ENCODE results near the gene ATP10A.
"Not testable (repeated sequence)": the region's sequence is repeated elsewhere in the genome, so short reads cannot be mapped to it uniquely, and the experiment has no call there.

The ATP10A gene

GRCh38 chr15:25883463-25884259 lies 20.5 kb upstream of the ATP10A start:
- intact Hi-C loops (cut with DNase I; ENCODE audit: low total_unique reads): no loop called here
- H3K4me3 ChIP-seq: no peak overlapping the region
- peaks cover 0 to 24% (median 9%) of the 10 kb centered on the region in 4 donors for H3K4me1 ChIP-seq
- DNase-seq: no peak
- no peaks in the 10 kb centered on the region for H3K27me3 ChIP-seq
- no peaks in the 10 kb centered on the region for H3K9me3 ChIP-seq
- H3K27ac ChIP-seq: no peak overlapping the region
- no peaks in the 10 kb centered on the region for H3K36me3 ChIP-seq
- TF ChIP-seq CTCF (IDR thresholded peaks at IDR 0.05): no peak

GRCh38 chr15:25882466-25882865 lies 19.3 kb upstream of the ATP10A start:
- Histone ChIP-seq H3K36me3 (no peaks in the 10 kb centered on the region), H3K27ac (no peak overlapping the region), H3K4me1 (peaks cover 0 to 22% (median 9%) of the 10 kb centered on the region in 4 donors), H3K9me3 (no peaks in the 10 kb centered on the region), H3K27me3 (no peaks in the 10 kb centered on the region), H3K4me3 (no peak overlapping the region)
- no peak for TF ChIP-seq CTCF (IDR thresholded peaks at IDR 0.05)
- DNase-seq: no peak
- intact Hi-C loops (cut with DNase I; ENCODE audit: low total_unique reads): no loop called here

GRCh38 chr15:25880877-25881276 lies 17.8 kb upstream of the ATP10A start:
- H3K36me3 ChIP-seq; H3K4me1 ChIP-seq; intact Hi-C loops (cut with DNase I; ENCODE audit: low total_unique reads); H3K4me3 ChIP-seq; H3K9me3 ChIP-seq; H3K27ac ChIP-seq; DNase-seq; H3K27me3 ChIP-seq: not testable (repeated sequence)

GRCh38 chr15:25880411-25880810 lies 17.3 kb upstream of the ATP10A start:
- no peak for TF ChIP-seq CTCF (IDR thresholded peaks at IDR 0.05)
- intact Hi-C loops (cut with DNase I; ENCODE audit: low total_unique reads): no loop called here
- Histone ChIP-seq H3K4me1 (peaks cover 0 to 5% (median 0%) of the 10 kb centered on the region in 4 donors), H3K27ac (no peak overlapping the region), H3K27me3 (no peaks in the 10 kb centered on the region), H3K36me3 (no peaks in the 10 kb centered on the region), H3K4me3 (no peak overlapping the region), H3K9me3 (no peaks in the 10 kb centered on the region)
- DNase-seq: no peak

GRCh38 chr15:25879438-25879837 lies 16.3 kb upstream of the ATP10A start:
- intact Hi-C loops (cut with DNase I; ENCODE audit: low total_unique reads): no loop called here
- Histone ChIP-seq H3K9me3 (no peaks in the 10 kb centered on the region), H3K36me3 (no peaks in the 10 kb centered on the region), H3K4me3 (no peak overlapping the region), H3K27me3 (no peaks in the 10 kb centered on the region), H3K4me1 (peaks cover 0 to 5% (median 0%) of the 10 kb centered on the region in 4 donors), H3K27ac (no peak overlapping the region)
- no peak for DNase-seq
- no peak for TF ChIP-seq CTCF (IDR thresholded peaks at IDR 0.05)

GRCh38 chr15:25877681-25878080 lies 14.6 kb upstream of the ATP10A start:
- Histone ChIP-seq H3K4me1 (peaks cover 0 to 4% (median 0%) of the 10 kb centered on the region in 4 donors), H3K4me3 (no peak overlapping the region), H3K27me3 (no peaks in the 10 kb centered on the region), H3K36me3 (no peaks in the 10 kb centered on the region), H3K27ac (no peak overlapping the region), H3K9me3 (no peaks in the 10 kb centered on the region)
- no peak for TF ChIP-seq CTCF (IDR thresholded peaks at IDR 0.05)
- no peak for DNase-seq
- intact Hi-C loops (cut with DNase I; ENCODE audit: low total_unique reads): no loop called here
